ENCODE data around the gene GYPA. TPM values are rescaled to one million over a fixed set of nuclear protein-coding genes. Genes with fewer than 3 reads are reported as not detected.
"Not testable (repeated sequence)": the region's sequence is repeated elsewhere in the genome, so short reads cannot be mapped to it uniquely, and the experiment has no call there.

GYPA gene
- polyA plus RNA-seq, 2 donors: not detected

GRCh38 chr4:144115519-144115918, 25.0 kb downstream of the GYPA start:
- no peaks in the 10 kb centered on the region for H3K9me3 ChIP-seq (ENCODE audit: control insufficient read depth in 2 of 2, insufficient read depth in 1 of 2, low read depth in 1 of 2, low read length in 1 of 2)
- 67 to 79% methylated on average over 4 of the region's 4 CpGs for WGBS, 2 donors
- H3K27me3 ChIP-seq (ENCODE audit: control insufficient read depth in 1 of 2, insufficient read depth in 2 of 2, low read length in 2 of 2): no peaks in the 10 kb centered on the region
- H3K36me3 ChIP-seq (ENCODE audit: control insufficient read depth in 2 of 2, insufficient read depth in 2 of 2, low read length in 1 of 2): no peaks in the 10 kb centered on the region
- no peak overlapping the region for H3K27ac ChIP-seq (ENCODE audit: low read depth in 2 of 2, low read length in 1 of 2)
- H3K4me3 ChIP-seq (ENCODE audit: low read depth in 1 of 2, low read length in 2 of 2): no peak overlapping the region
- H3K4me1 ChIP-seq (ENCODE audit: control insufficient read depth in 2 of 2, insufficient read depth in 2 of 2, low read length in 1 of 2): no peaks in the 10 kb centered on the region

GRCh38 chr4:144113546-144113945, 27.0 kb downstream of the GYPA start:
- H3K27ac ChIP-seq (ENCODE audit: low read depth in 2 of 2, low read length in 1 of 2): no peak overlapping the region
- no peaks in the 10 kb centered on the region for H3K36me3 ChIP-seq (ENCODE audit: control insufficient read depth in 2 of 2, insufficient read depth in 2 of 2, low read length in 1 of 2)
- H3K9me3 ChIP-seq (ENCODE audit: control insufficient read depth in 2 of 2, insufficient read depth in 1 of 2, low read depth in 1 of 2, low read length in 1 of 2): no peaks in the 10 kb centered on the region
- no peaks in the 10 kb centered on the region for H3K4me1 ChIP-seq (ENCODE audit: control insufficient read depth in 2 of 2, insufficient read depth in 2 of 2, low read length in 1 of 2)
- no peak overlapping the region for H3K4me3 ChIP-seq (ENCODE audit: low read depth in 1 of 2, low read length in 2 of 2)
- H3K27me3 ChIP-seq (ENCODE audit: control insufficient read depth in 1 of 2, insufficient read depth in 2 of 2, low read length in 2 of 2): no peaks in the 10 kb centered on the region
- 66 to 71% methylated on average over 2 of the region's 2 CpGs for WGBS, 2 donors

- no peaks in the 10 kb centered on the region for H3K36me3 ChIP-seq (ENCODE audit: control insufficient read depth in 2 of 2, insufficient read depth in 2 of 2, low read length in 1 of 2)
- H3K4me1 ChIP-seq (ENCODE audit: control insufficient read depth in 2 of 2, insufficient read depth in 2 of 2, low read length in 1 of 2): no peaks in the 10 kb centered on the region
- no peak overlapping the region for H3K27ac ChIP-seq (ENCODE audit: low read depth in 2 of 2, low read length in 1 of 2)
- 76 to 80% methylated on average over 6 of the region's 6 CpGs for WGBS, 2 donors
- H3K9me3 ChIP-seq (ENCODE audit: control insufficient read depth in 2 of 2, insufficient read depth in 1 of 2, low read depth in 1 of 2, low read length in 1 of 2): no peaks in the 10 kb centered on the region
- no peak overlapping the region for H3K4me3 ChIP-seq (ENCODE audit: low read depth in 1 of 2, low read length in 2 of 2)
- H3K27me3 ChIP-seq (ENCODE audit: control insufficient read depth in 1 of 2, insufficient read depth in 2 of 2, low read length in 2 of 2): no peaks in the 10 kb centered on the region
Observed at GRCh38 chr4:144104509-144105130, 35.9 kb downstream of the GYPA start.

GRCh38 chr4:144097776-144098175, 42.7 kb downstream of the GYPA start:
- not testable (repeated sequence) for H3K9me3 ChIP-seq (ENCODE audit: control insufficient read depth in 2 of 2, insufficient read depth in 1 of 2, low read depth in 1 of 2, low read length in 1 of 2)

GRCh38 chr4:144093995-144094394, 46.5 kb downstream of the GYPA start:
- not testable (repeated sequence) for H3K36me3 ChIP-seq (ENCODE audit: control insufficient read depth in 2 of 2, insufficient read depth in 2 of 2, low read length in 1 of 2); H3K9me3 ChIP-seq (ENCODE audit: control insufficient read depth in 2 of 2, insufficient read depth in 1 of 2, low read depth in 1 of 2, low read length in 1 of 2); H3K4me1 ChIP-seq (ENCODE audit: control insufficient read depth in 2 of 2, insufficient read depth in 2 of 2, low read length in 1 of 2); H3K27ac ChIP-seq (ENCODE audit: low read depth in 2 of 2, low read length in 1 of 2); H3K4me3 ChIP-seq (ENCODE audit: low read depth in 1 of 2, low read length in 2 of 2); H3K27me3 ChIP-seq (ENCODE audit: control insufficient read depth in 1 of 2, insufficient read depth in 2 of 2, low read length in 2 of 2)
- 43 to 45% methylated on average over 3 to 4 of the region's 4 CpGs for WGBS, 2 donors

More at GRCh38 chr4:144097776-144098175, 42.7 kb downstream of the GYPA start:
- not testable (repeated sequence) for H3K27ac ChIP-seq (ENCODE audit: low read depth in 2 of 2, low read length in 1 of 2); H3K36me3 ChIP-seq (ENCODE audit: control insufficient read depth in 2 of 2, insufficient read depth in 2 of 2, low read length in 1 of 2); H3K27me3 ChIP-seq (ENCODE audit: control insufficient read depth in 1 of 2, insufficient read depth in 2 of 2, low read length in 2 of 2); H3K4me1 ChIP-seq (ENCODE audit: control insufficient read depth in 2 of 2, insufficient read depth in 2 of 2, low read length in 1 of 2); H3K4me3 ChIP-seq (ENCODE audit: low read depth in 1 of 2, low read length in 2 of 2)
- 83 to 85% methylated on average over 2 of the region's 2 CpGs for WGBS, 2 donors

GRCh38 chr4:144091181-144091580, 49.3 kb downstream of the GYPA start:
- not testable (repeated sequence) for H3K9me3 ChIP-seq (ENCODE audit: control insufficient read depth in 2 of 2, insufficient read depth in 1 of 2, low read depth in 1 of 2, low read length in 1 of 2); H3K27me3 ChIP-seq (ENCODE audit: control insufficient read depth in 1 of 2, insufficient read depth in 2 of 2, low read length in 2 of 2); H3K4me3 ChIP-seq (ENCODE audit: low read depth in 1 of 2, low read length in 2 of 2); H3K36me3 ChIP-seq (ENCODE audit: control insufficient read depth in 2 of 2, insufficient read depth in 2 of 2, low read length in 1 of 2); H3K4me1 ChIP-seq (ENCODE audit: control insufficient read depth in 2 of 2, insufficient read depth in 2 of 2, low read length in 1 of 2); H3K27ac ChIP-seq (ENCODE audit: low read depth in 2 of 2, low read length in 1 of 2)
- 87 to 93% methylated on average over 2 of the region's 2 CpGs for WGBS, 2 donors

- 70 to 71% methylated on average over 5 of the region's 5 CpGs for WGBS, 2 donors
- Histone ChIP-seq H3K27me3 (ENCODE audit: control insufficient read depth in 1 of 2, insufficient read depth in 2 of 2, low read length in 2 of 2) (no peaks in the 10 kb centered on the region), H3K27ac (ENCODE audit: low read depth in 2 of 2, low read length in 1 of 2) (no peak overlapping the region), H3K9me3 (ENCODE audit: control insufficient read depth in 2 of 2, insufficient read depth in 1 of 2, low read depth in 1 of 2, low read length in 1 of 2) (no peaks in the 10 kb centered on the region), H3K4me3 (ENCODE audit: low read depth in 1 of 2, low read length in 2 of 2) (no peak overlapping the region), H3K4me1 (ENCODE audit: control insufficient read depth in 2 of 2, insufficient read depth in 2 of 2, low read length in 1 of 2) (no peaks in the 10 kb centered on the region), H3K36me3 (ENCODE audit: control insufficient read depth in 2 of 2, insufficient read depth in 2 of 2, low read length in 1 of 2) (no peaks in the 10 kb centered on the region)
Observed at GRCh38 chr4:144090744-144091143, 49.8 kb downstream of the GYPA start.

GRCh38 chr4:144082053-144082452, 58.5 kb downstream of the GYPA start:
- not testable (repeated sequence) for H3K36me3 ChIP-seq (ENCODE audit: control insufficient read depth in 2 of 2, insufficient read depth in 2 of 2, low read length in 1 of 2); H3K4me1 ChIP-seq (ENCODE audit: control insufficient read depth in 2 of 2, insufficient read depth in 2 of 2, low read length in 1 of 2); H3K4me3 ChIP-seq (ENCODE audit: low read depth in 1 of 2, low read length in 2 of 2); H3K27me3 ChIP-seq (ENCODE audit: control insufficient read depth in 1 of 2, insufficient read depth in 2 of 2, low read length in 2 of 2); H3K9me3 ChIP-seq (ENCODE audit: control insufficient read depth in 2 of 2, insufficient read depth in 1 of 2, low read depth in 1 of 2, low read length in 1 of 2); H3K27ac ChIP-seq (ENCODE audit: low read depth in 2 of 2, low read length in 1 of 2)
- WGBS, 2 donors: 74 to 77% methylated on average over 3 of the region's 3 CpGs

- H3K4me1 ChIP-seq (ENCODE audit: control insufficient read depth in 2 of 2, insufficient read depth in 2 of 2, low read length in 1 of 2); H3K9me3 ChIP-seq (ENCODE audit: control insufficient read depth in 2 of 2, insufficient read depth in 1 of 2, low read depth in 1 of 2, low read length in 1 of 2); H3K4me3 ChIP-seq (ENCODE audit: low read depth in 1 of 2, low read length in 2 of 2); H3K36me3 ChIP-seq (ENCODE audit: control insufficient read depth in 2 of 2, insufficient read depth in 2 of 2, low read length in 1 of 2); H3K27me3 ChIP-seq (ENCODE audit: control insufficient read depth in 1 of 2, insufficient read depth in 2 of 2, low read length in 2 of 2); H3K27ac ChIP-seq (ENCODE audit: low read depth in 2 of 2, low read length in 1 of 2): not testable (repeated sequence)
- 79 to 85% methylated on average over 3 to 4 of the region's 4 CpGs for WGBS, 2 donors
Observed at GRCh38 chr4:144080135-144080534, 60.4 kb downstream of the GYPA start.

GRCh38 chr4:144078746-144079145, 61.8 kb downstream of the GYPA start:
- H3K27ac ChIP-seq (ENCODE audit: low read depth in 2 of 2, low read length in 1 of 2); H3K4me1 ChIP-seq (ENCODE audit: control insufficient read depth in 2 of 2, insufficient read depth in 2 of 2, low read length in 1 of 2); H3K4me3 ChIP-seq (ENCODE audit: low read depth in 1 of 2, low read length in 2 of 2); H3K9me3 ChIP-seq (ENCODE audit: control insufficient read depth in 2 of 2, insufficient read depth in 1 of 2, low read depth in 1 of 2, low read length in 1 of 2); H3K36me3 ChIP-seq (ENCODE audit: control insufficient read depth in 2 of 2, insufficient read depth in 2 of 2, low read length in 1 of 2); H3K27me3 ChIP-seq (ENCODE audit: control insufficient read depth in 1 of 2, insufficient read depth in 2 of 2, low read length in 2 of 2): not testable (repeated sequence)
- WGBS, 2 donors: 32 to 46% methylated on average over 2 of the region's 2 CpGs

Measured in esophagus (tissue), 2 donors.